ENCODE results near the gene ANKZF1.

The ANKZF1 gene

GRCh38 chr2:219218217-219218731 lies 11.3 kb upstream of the ANKZF1 start:
- no peak for TF ChIP-seq CTCF (IDR thresholded peaks at IDR 0.05; ENCODE audit: low read depth, low read length, missing control alignments)
- no peaks in the 10 kb centered on the region for H3K27me3 ChIP-seq (replicated peaks)
- peak overlapping the region; percentile 79 for H3K27ac ChIP-seq
- in situ Hi-C loops (cut with HindIII; ENCODE audit: low pct_ligation_motif_present, low sequenced_read_pairs), result no loop called here
- peak; percentile 75 for DNase-seq
- H3K4me3 ChIP-seq (ENCODE audit: low read depth, low read length), result peak overlapping the region; percentile 64
- peaks cover 28% of the 10 kb centered on the region for H3K36me3 ChIP-seq (replicated peaks)

GRCh38 chr2:219218732-219219701 lies 10.6 kb upstream of the ANKZF1 start, which contains the start of gene ABCB6:
TSS of gene ABCB6 (minus strand) at chr2:219218958. CDS start at chr2:219218673, 285 bp downstream.
- Histone ChIP-seq H3K36me3 (replicated peaks) (peaks cover 35% of the 10 kb centered on the region), H3K4me3 (ENCODE audit: low read depth, low read length) (peak within 1 kb of the TSS; percentile 64), H3K27ac (peak within 1 kb of the TSS; percentile 79), H3K27me3 (replicated peaks) (no peaks in the 10 kb centered on the region)
- in situ Hi-C loops (cut with HindIII; ENCODE audit: low pct_ligation_motif_present, low sequenced_read_pairs), result no loop called here
- peak; percentile 91 for DNase-seq
- no peak for TF ChIP-seq CTCF (IDR thresholded peaks at IDR 0.05; ENCODE audit: low read depth, low read length, missing control alignments)

- in situ Hi-C loops (cut with HindIII; ENCODE audit: low pct_ligation_motif_present, low sequenced_read_pairs), result no loop called here
- H3K36me3 ChIP-seq (replicated peaks), result peaks cover 44% of the 10 kb centered on the region
- H3K27me3 ChIP-seq (replicated peaks), result no peaks in the 10 kb centered on the region
- no peak for DNase-seq
- no peak for TF ChIP-seq CTCF (IDR thresholded peaks at IDR 0.05; ENCODE audit: low read depth, low read length, missing control alignments)
- no peak overlapping the region for H3K27ac ChIP-seq
- H3K4me3 ChIP-seq (ENCODE audit: low read depth, low read length), result no peak overlapping the region
Observed at GRCh38 chr2:219219784-219220532, 9.6 kb upstream of the ANKZF1 start.

- Histone ChIP-seq H3K27ac (no peak overlapping the region), H3K4me3 (ENCODE audit: low read depth, low read length) (no peak overlapping the region), H3K27me3 (replicated peaks) (no peaks in the 10 kb centered on the region), H3K36me3 (replicated peaks) (peaks cover 52% of the 10 kb centered on the region)
- no peak for TF ChIP-seq CTCF (IDR thresholded peaks at IDR 0.05; ENCODE audit: low read depth, low read length, missing control alignments)
- no peak for DNase-seq
- in situ Hi-C loops (cut with HindIII; ENCODE audit: low pct_ligation_motif_present, low sequenced_read_pairs), result no loop called here
Observed at GRCh38 chr2:219220652-219221402, 8.8 kb upstream of the ANKZF1 start.

- Histone ChIP-seq H3K4me3 (ENCODE audit: low read depth, low read length) (no peak overlapping the region), H3K36me3 (replicated peaks) (peaks cover 54% of the 10 kb centered on the region), H3K27ac (no peak overlapping the region), H3K27me3 (replicated peaks) (no peaks in the 10 kb centered on the region)
- no peak for DNase-seq
- in situ Hi-C loops (cut with HindIII; ENCODE audit: low pct_ligation_motif_present, low sequenced_read_pairs), result no loop called here
- TF ChIP-seq CTCF (IDR thresholded peaks at IDR 0.05; ENCODE audit: low read depth, low read length, missing control alignments), result no peak
Observed at GRCh38 chr2:219221957-219222518, 7.6 kb upstream of the ANKZF1 start.
